Breast epithelium (tissue), 3 donors: ENCODE measurements around the gene TAP1.

Experiments used
- POLR2A ChIP-seq: fragments of 450-650 bp; IDR thresholded peaks from one replicate; pipeline ENCODE4 v1.6.1; 2016; ENCODE audit warnings: antibody characterized with exemption, mild to moderate bottlenecking, moderate library complexity
- POLR2AphosphoS5 ChIP-seq, 3 donors: sonication (generic); formaldehyde crosslinking; IDR thresholded peaks; one replicate each; pipeline ENCODE4 v1.6.1; 2017; ENCODE audit warnings: antibody characterized with exemption in 3 of 3
- TF ChIP-seq, protein P1 (sequence below), 3 donors: fragments of 450-650 bp; IDR thresholded peaks; one replicate each; pipeline ENCODE4 v1.5.1; 2016 to 2017; ENCODE audit warnings: antibody characterized with exemption in 3 of 3, mild to moderate bottlenecking in 3 of 3, moderate library complexity in 3 of 3

DNA sequence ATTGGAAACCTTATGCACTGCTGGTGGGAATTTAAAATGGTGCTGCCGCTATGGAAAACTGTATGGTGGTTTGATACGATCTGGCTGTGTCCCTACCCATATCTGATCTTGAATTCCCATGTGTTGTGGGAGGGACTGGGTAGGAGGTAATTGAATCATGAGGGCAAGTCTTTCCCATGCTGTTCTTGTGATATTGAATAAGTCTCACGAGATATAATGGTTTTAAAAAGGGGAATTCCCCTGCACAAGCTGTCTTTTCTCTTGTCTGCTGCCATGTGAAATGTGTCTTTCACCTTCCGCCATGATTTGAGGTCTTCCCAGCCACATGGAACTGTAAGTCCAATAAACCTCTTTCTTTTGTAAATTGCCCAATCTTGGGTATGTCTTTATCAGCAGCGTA, 19.8 kb downstream of the TAP1 start:
- no peak for TF ChIP-seq POLR2A
- TF ChIP-seq, protein P1, sequence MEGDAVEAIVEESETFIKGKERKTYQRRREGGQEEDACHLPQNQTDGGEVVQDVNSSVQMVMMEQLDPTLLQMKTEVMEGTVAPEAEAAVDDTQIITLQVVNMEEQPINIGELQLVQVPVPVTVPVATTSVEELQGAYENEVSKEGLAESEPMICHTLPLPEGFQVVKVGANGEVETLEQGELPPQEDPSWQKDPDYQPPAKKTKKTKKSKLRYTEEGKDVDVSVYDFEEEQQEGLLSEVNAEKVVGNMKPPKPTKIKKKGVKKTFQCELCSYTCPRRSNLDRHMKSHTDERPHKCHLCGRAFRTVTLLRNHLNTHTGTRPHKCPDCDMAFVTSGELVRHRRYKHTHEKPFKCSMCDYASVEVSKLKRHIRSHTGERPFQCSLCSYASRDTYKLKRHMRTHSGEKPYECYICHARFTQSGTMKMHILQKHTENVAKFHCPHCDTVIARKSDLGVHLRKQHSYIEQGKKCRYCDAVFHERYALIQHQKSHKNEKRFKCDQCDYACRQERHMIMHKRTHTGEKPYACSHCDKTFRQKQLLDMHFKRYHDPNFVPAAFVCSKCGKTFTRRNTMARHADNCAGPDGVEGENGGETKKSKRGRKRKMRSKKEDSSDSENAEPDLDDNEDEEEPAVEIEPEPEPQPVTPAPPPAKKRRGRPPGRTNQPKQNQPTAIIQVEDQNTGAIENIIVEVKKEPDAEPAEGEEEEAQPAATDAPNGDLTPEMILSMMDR (IDR thresholded peaks at IDR 0.05) = no peak
- TF ChIP-seq POLR2AphosphoS5 (IDR thresholded peaks at IDR 0.05) = no peak
